DOHH2 (cell line): Measurements from ENCODE around the gene RTKN.

Experiments
- H3F3A ChIP-seq: fragments of 200-600 bp; sonication (generic), shearing (Covaris generic); 2 replicates; pipeline ENCODE4 v1.6.0; 2016; ENCODE audit warnings: antibody characterized with exemption, mild to moderate bottlenecking; ENCODE audit not compliant: control insufficient read depth, insufficient read depth
- H3K27ac ChIP-seq: fragments of 200-600 bp; sonication (generic); 2 replicates; pipeline ENCODE4 v1.5.1; 2014; ENCODE audit warnings: low read depth, mild to moderate bottlenecking, low read length, moderate library complexity
- H3K27me3 ChIP-seq: fragments of 200-600 bp; sonication (generic); 2 replicates; pipeline ENCODE4 v1.6.1; 2014; ENCODE audit warnings: mild to moderate bottlenecking, low read length, mixed read lengths; ENCODE audit not compliant: control insufficient read depth
- H3K36me3 ChIP-seq: fragments of 200-600 bp; sonication (generic); 2 replicates; pipeline ENCODE4 v1.6.1; 2014; ENCODE audit warnings: mild to moderate bottlenecking, low read length, moderate library complexity, mixed read lengths; ENCODE audit not compliant: control insufficient read depth
- H3K4me1 ChIP-seq: fragments of 200-600 bp; sonication (generic); 2 replicates; pipeline ENCODE4 v1.6.1; 2014; ENCODE audit warnings: mild to moderate bottlenecking, low read length, mixed read lengths; ENCODE audit not compliant: control insufficient read depth
- H3K4me2 ChIP-seq: fragments of 200-600 bp; sonication (generic); 2 replicates; pipeline ENCODE4 v1.6.0; 2014; ENCODE audit warnings: mild to moderate bottlenecking, low read length, moderate library complexity
- H3K4me3 ChIP-seq: fragments of 200-600 bp; sonication (generic); 2 replicates; pipeline ENCODE4 v1.5.1; 2014; ENCODE audit warnings: mild to moderate bottlenecking, low read length, mixed read lengths
- H3K79me2 ChIP-seq: fragments of 200-600 bp; sonication (generic); 2 replicates; pipeline ENCODE4 v1.6.1; 2014; ENCODE audit warnings: mild to moderate bottlenecking, low read length, mixed read lengths; ENCODE audit not compliant: control insufficient read depth
- H3K9me2 ChIP-seq: fragments of 200-600 bp; sonication (generic); replicated peaks from 2 replicates; pipeline ENCODE4 v1.6.1; 2014; ENCODE audit warnings: mild to moderate bottlenecking, low read length, mixed read lengths; ENCODE audit not compliant: control insufficient read depth
- H3K9me3 ChIP-seq: fragments of 200-600 bp; sonication (generic); 2 replicates; pipeline ENCODE4 v1.6.1; 2014; ENCODE audit warnings: antibody characterized with exemption, low read length, mixed read lengths; ENCODE audit not compliant: control insufficient read depth, insufficient read depth
- H4K20me1 ChIP-seq: fragments of 200-600 bp; sonication (generic); 2 replicates; pipeline ENCODE4 v1.6.0; 2014; ENCODE audit warnings: low read depth, mild to moderate bottlenecking, antibody characterized with exemption, low read length, moderate library complexity; ENCODE audit not compliant: control insufficient read depth, insufficient read depth
- CTCF ChIP-seq: fragments of 200-600 bp; sonication (generic); IDR thresholded peaks from one replicate; pipeline ENCODE4 v1.5.1; 2014; ENCODE audit warnings: antibody characterized with exemption, mild to moderate bottlenecking, low read depth, low read length; ENCODE audit not compliant: poor library complexity, severe bottlenecking
- EZH2phosphoT487 ChIP-seq: fragments of 200-600 bp; sonication (generic); IDR thresholded peaks from 2 replicates; pipeline ENCODE4 v1.6.1; 2017; ENCODE audit warnings: borderline replicate concordance, mild to moderate bottlenecking, antibody characterized with exemption, low read length, moderate library complexity, mixed read lengths

RTKN gene

GRCh38 chr2:74481961-74482800, 40.4 kb upstream of the RTKN start:
- peak overlapping the region; percentile 99 for H3K4me2 ChIP-seq
- peak overlapping the region; percentile 78 for H3K27ac ChIP-seq
- H3K4me1 ChIP-seq: peaks cover 23% of the 10 kb centered on the region
- H3K9me2 ChIP-seq: no peaks in the 10 kb centered on the region
- no peaks in the 10 kb centered on the region for H3F3A ChIP-seq
- no peak for TF ChIP-seq CTCF
- no peak for TF ChIP-seq EZH2phosphoT487
- no peaks in the 10 kb centered on the region for H3K9me3 ChIP-seq
- H3K27me3 ChIP-seq: no peaks in the 10 kb centered on the region
- H3K79me2 ChIP-seq: peaks cover 36% of the 10 kb centered on the region
- peaks cover 35% of the 10 kb centered on the region for H3K36me3 ChIP-seq
- H3K4me3 ChIP-seq: peak overlapping the region; percentile 98
- H4K20me1 ChIP-seq: peaks cover 10% of the 10 kb centered on the region; the same call in 1 of the 2 replicates

GRCh38 chr2:74481431-74481830, 39.7 kb upstream of the RTKN start:
- no peaks in the 10 kb centered on the region for H3F3A ChIP-seq
- H3K9me2 ChIP-seq: no peaks in the 10 kb centered on the region
- H3K27me3 ChIP-seq: no peaks in the 10 kb centered on the region
- TF ChIP-seq CTCF: no peak
- no peak for TF ChIP-seq EZH2phosphoT487
- peak overlapping the region; percentile 99 for H3K4me2 ChIP-seq
- no peak overlapping the region for H3K27ac ChIP-seq
- H3K79me2 ChIP-seq: peaks cover 36% of the 10 kb centered on the region
- H3K4me3 ChIP-seq: peak overlapping the region; percentile 98
- H3K36me3 ChIP-seq: peaks cover 35% of the 10 kb centered on the region
- H3K9me3 ChIP-seq: no peaks in the 10 kb centered on the region
- peaks cover 23% of the 10 kb centered on the region for H3K4me1 ChIP-seq
- peaks cover 10% of the 10 kb centered on the region; the same call in 1 of the 2 replicates for H4K20me1 ChIP-seq

- no peak overlapping the region for H3K4me2 ChIP-seq
- H3K9me2 ChIP-seq: no peaks in the 10 kb centered on the region
- H3K79me2 ChIP-seq: peaks cover 21% of the 10 kb centered on the region
- H3K4me1 ChIP-seq: peaks cover 16% of the 10 kb centered on the region
- no peaks in the 10 kb centered on the region for H3K27me3 ChIP-seq
- H3K36me3 ChIP-seq: peaks cover 39% of the 10 kb centered on the region
- no peaks in the 10 kb centered on the region for H3K9me3 ChIP-seq
- H3K4me3 ChIP-seq: no peak overlapping the region
- TF ChIP-seq CTCF (peak; percentile 65), EZH2phosphoT487 (no peak)
- no peak overlapping the region for H3K27ac ChIP-seq
- H4K20me1 ChIP-seq: 0 out of 2 replicates have a peak, but pooled peaks cover 3% of the 10 kb centered on the region
- H3F3A ChIP-seq: peaks cover 11% of the 10 kb centered on the region
These were observed 33.2 kb upstream of the RTKN start for GRCh38 chr2:74474899-74475298.
